ENCODE data around the gene SAFB.

- TF ChIP-seq, protein P1, sequence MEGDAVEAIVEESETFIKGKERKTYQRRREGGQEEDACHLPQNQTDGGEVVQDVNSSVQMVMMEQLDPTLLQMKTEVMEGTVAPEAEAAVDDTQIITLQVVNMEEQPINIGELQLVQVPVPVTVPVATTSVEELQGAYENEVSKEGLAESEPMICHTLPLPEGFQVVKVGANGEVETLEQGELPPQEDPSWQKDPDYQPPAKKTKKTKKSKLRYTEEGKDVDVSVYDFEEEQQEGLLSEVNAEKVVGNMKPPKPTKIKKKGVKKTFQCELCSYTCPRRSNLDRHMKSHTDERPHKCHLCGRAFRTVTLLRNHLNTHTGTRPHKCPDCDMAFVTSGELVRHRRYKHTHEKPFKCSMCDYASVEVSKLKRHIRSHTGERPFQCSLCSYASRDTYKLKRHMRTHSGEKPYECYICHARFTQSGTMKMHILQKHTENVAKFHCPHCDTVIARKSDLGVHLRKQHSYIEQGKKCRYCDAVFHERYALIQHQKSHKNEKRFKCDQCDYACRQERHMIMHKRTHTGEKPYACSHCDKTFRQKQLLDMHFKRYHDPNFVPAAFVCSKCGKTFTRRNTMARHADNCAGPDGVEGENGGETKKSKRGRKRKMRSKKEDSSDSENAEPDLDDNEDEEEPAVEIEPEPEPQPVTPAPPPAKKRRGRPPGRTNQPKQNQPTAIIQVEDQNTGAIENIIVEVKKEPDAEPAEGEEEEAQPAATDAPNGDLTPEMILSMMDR (conservative IDR thresholded peaks at IDR 0.05; ENCODE audit: low read depth, low read length) = no peak
- TF ChIP-seq EZH2 (IDR thresholded peaks at IDR 0.05; ENCODE audit: borderline replicate concordance, low read depth, low read length, poor library complexity, severe bottlenecking) = no peak
Measured at GRCh38 chr19:5595745-5596144, 27.1 kb upstream of the SAFB start.

All from A673 (cell line).